Thoracic aorta (tissue), 2 donors: ENCODE data around the gene AGT. TPM values are rescaled to one million over a fixed set of nuclear protein-coding genes. Genes with fewer than 3 reads are reported as not detected.
A peak's percentile ranks its signal among the peaks of the same experiment; 100 is the strongest.

Experiments
- ATAC-seq: fragments of 150-250 bp; one replicate; pipeline ENCODE4 v1.8.0; 2017; ENCODE audit warnings: low read depth; ENCODE audit not compliant: insufficient number of reproducible peaks, low FRiP score
- DNase-seq: peaks from one replicate; pipeline ENCODE4 v3.0.0-alpha.2; 2020; ENCODE audit warnings: low spot score
- H3K27ac ChIP-seq, 2 donors: fragments of 200-600 bp; sonication (generic); 1 replicate in 1 of 2; 2 replicates in 1 of 2; pipeline ENCODE4 v1.5.1; 2016; ENCODE audit warnings: mild to moderate bottlenecking in 2 of 2, moderate library complexity in 2 of 2
- H3K27me3 ChIP-seq: fragments of 200-600 bp; sonication (generic); replicated peaks from 2 replicates; pipeline ENCODE4 v1.6.0; 2016; ENCODE audit warnings: mild to moderate bottlenecking; ENCODE audit not compliant: insufficient read depth
- H3K36me3 ChIP-seq: fragments of 200-600 bp; sonication (generic); one replicate; pipeline ENCODE4 v1.5.1; 2016
- H3K4me1 ChIP-seq, 2 donors: fragments of 200-600 bp; sonication (generic); 1 replicate in 1 of 2; 2 replicates in 1 of 2; pipeline versions ENCODE4 v1.5.1 to v1.6.0; 2016; ENCODE audit warnings: low read depth in 2 of 2, mild to moderate bottlenecking in 1 of 2; ENCODE audit not compliant: control insufficient read depth in 1 of 2
- H3K4me3 ChIP-seq: fragments of 200-600 bp; sonication (generic); 2 replicates; pipeline ENCODE4 v1.5.1; 2016; ENCODE audit warnings: mild to moderate bottlenecking
- H3K9me3 ChIP-seq: fragments of 200-600 bp; sonication (generic); 2 replicates; pipeline ENCODE4 v1.5.1; 2016
- CTCF ChIP-seq: fragments of 200-600 bp; sonication (generic); IDR thresholded peaks from one replicate; pipeline ENCODE4 v1.5.1; 2019; ENCODE audit warnings: antibody characterized with exemption
- total RNA-seq, 2 donors: library from RNA; depleted of rRNA; stranded (reverse); fragments of >200 nt; gene quantifications; one replicate each; pipeline versions ENCODE4 v1.1.0 to v1.2.3, GENCODE V29; 2016

Gene AGT
- total RNA-seq, 2 donors from 2014 or later: 42.0 to 69.1 TPM

- Histone ChIP-seq H3K4me3 (no peak overlapping the region), H3K27ac (no peak overlapping the region), H3K9me3 (no peaks in the 10 kb centered on the region), H3K4me1 (peaks cover 0 to 20% of the 10 kb centered on the region in 2 donors), H3K36me3 (no peaks in the 10 kb centered on the region), H3K27me3 (no peaks in the 10 kb centered on the region)
- DNase-seq (no peak), ATAC-seq (no peak)
- TF ChIP-seq CTCF: no peak
Measured at GRCh38 chr1:230715510-230715909, 1.6 kb upstream of the AGT start.

- Histone ChIP-seq H3K4me1 (peaks cover 0 to 20% of the 10 kb centered on the region in 2 donors), H3K4me3 (peak overlapping the region; percentile 59), H3K9me3 (no peaks in the 10 kb centered on the region), H3K27ac (no peak overlapping the region), H3K36me3 (no peaks in the 10 kb centered on the region), H3K27me3 (no peaks in the 10 kb centered on the region)
- TF ChIP-seq CTCF: no peak
- DNase-seq: no peak
- ATAC-seq: no peak
Measured at GRCh38 chr1:230713547-230713914, 391 bp downstream of the AGT start.

GRCh38 chr1:230713138-230713537, 784 bp downstream of the AGT start:
- Histone ChIP-seq H3K9me3 (no peaks in the 10 kb centered on the region), H3K4me3 (peak overlapping the region; percentile 59), H3K36me3 (no peaks in the 10 kb centered on the region), H3K4me1 (peaks cover 0 to 20% of the 10 kb centered on the region in 2 donors), H3K27me3 (no peaks in the 10 kb centered on the region), H3K27ac (no peak overlapping the region)
- TF ChIP-seq CTCF: no peak
- ATAC-seq: no peak
- no peak for DNase-seq

- Histone ChIP-seq H3K4me1 (peaks cover 0 to 20% of the 10 kb centered on the region in 2 donors), H3K4me3 (no peak overlapping the region), H3K9me3 (no peaks in the 10 kb centered on the region), H3K36me3 (no peaks in the 10 kb centered on the region), H3K27ac (no peak overlapping the region), H3K27me3 (no peaks in the 10 kb centered on the region)
- ATAC-seq (no peak), DNase-seq (no peak)
- no peak for TF ChIP-seq CTCF
Measured at GRCh38 chr1:230712470-230712942, 1.4 kb downstream of the AGT start.

GRCh38 chr1:230711245-230711644, 2.7 kb downstream of the AGT start:
- H3K9me3 ChIP-seq: no peaks in the 10 kb centered on the region
- no peak for TF ChIP-seq CTCF
- peaks cover 0 to 20% of the 10 kb centered on the region in 2 donors for H3K4me1 ChIP-seq
- H3K27me3 ChIP-seq: no peaks in the 10 kb centered on the region
- DNase-seq: no peak
- H3K4me3 ChIP-seq: no peak overlapping the region
- no peak overlapping the region for H3K27ac ChIP-seq
- ATAC-seq: no peak
- no peaks in the 10 kb centered on the region for H3K36me3 ChIP-seq
